GM15510 (cell line): Measurements from ENCODE around the gene CHRD.
A peak's percentile ranks its signal among the peaks of the same experiment; 100 is the strongest.

Source experiments
- POLR2A ChIP-seq: IDR thresholded peaks from 3 replicates; pipeline ENCODE4 v1.6.1; 2011; ENCODE audit warnings: borderline replicate concordance; ENCODE audit not compliant: insufficient read length; ENCODE audit errors: extremely low read depth

CHRD gene

DNA sequence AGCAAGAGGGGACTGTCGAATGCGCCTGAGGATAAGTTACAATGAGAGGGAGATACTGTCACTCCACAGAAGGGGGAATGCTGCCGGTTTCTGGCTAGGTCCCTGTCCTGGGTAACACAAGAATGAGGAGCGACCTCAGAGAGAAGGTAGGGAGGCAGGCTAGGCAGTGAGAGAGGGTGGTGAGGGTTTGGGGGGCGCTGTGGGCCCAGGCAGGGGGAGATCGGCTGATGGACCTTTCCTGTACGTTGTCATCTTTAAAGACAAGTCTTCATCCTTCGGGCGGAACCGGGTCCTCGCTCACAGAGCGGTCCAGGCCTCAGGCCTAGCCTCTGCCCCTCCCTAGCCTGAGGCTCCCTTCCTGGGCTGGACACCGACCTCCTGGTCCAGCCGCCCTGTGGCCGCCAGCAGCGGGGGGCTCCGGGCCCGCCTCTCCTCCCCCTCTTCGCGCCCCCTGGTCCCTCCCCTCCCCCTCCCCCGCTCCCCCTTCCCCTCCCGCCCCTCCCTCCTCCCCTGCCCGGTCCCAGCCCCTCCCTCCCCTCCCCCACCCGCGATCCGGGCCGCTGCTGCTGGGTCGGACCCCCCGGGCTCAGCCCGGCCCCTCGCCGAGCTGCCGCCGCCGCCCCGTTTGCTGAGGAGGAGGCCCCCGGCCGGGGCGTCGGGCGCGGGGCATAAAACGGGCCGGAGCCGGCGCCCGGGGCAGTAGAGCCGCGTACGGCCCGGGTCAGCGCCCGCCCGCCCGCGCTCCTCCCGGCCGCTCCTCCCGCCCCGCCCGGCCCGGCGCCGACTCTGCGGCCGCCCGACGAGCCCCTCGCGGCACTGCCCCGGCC, at the start of gene CHRD:
CHRD (plus strand) TSS at position 697 of the 827 bp plus-strand sequence. CDS start 265 bp downstream, outside the sequence.
- TF ChIP-seq POLR2A, result no peak

DNA sequence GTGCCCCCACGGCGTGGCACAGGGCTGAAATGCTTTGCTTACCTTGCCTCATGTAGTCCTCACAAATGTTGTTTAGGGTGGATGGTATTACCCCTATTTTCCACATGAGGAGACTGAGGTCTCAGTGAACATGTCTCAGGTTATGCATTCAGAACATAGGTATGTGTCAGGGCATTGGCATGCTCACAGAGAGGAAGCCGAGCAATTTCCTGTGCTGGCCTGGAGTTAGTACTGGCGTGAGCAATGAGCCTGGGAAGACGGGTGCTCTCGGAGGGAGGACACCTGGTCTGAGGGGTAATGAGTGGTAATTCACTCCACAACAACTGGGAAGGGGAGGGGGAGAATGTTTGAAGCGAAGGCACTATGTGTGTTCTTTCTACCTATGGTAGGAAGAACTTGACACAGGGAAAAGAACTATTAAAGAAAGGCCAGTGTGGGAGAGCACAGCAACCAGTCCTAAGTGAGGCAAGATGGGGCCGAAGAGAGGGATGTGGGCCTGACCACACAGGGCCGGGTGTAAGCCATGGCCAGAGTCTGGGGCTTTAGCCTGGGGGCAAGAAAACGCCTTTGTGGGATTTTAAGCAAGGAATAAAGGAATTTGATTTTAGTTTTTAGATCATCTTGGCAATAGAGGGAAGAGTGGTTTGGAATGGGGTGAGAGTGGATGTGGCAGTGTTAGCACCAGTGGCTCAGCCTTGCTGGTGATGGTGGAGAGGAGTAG, 47.3 kb upstream of the CHRD start:
- no peak for TF ChIP-seq POLR2A

DNA sequence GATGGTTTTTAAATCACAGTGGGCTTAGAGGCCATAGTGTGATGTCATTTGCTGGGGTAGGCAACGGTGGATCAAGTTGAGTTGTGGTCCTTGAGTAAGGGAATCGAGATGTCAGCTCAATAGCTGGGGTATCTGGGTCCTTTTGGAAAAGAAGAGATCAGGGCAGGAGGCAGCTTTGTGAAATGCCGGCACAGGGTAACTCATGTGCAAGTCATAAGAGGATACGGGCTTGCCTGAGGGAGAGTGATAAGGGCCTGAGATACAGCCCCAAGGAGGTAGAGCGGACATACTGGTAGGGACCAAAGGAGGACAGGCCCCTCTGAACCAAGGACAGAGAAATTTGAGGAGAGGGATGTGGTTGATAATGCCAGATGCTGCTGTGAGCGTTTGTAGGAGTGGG, 46.7 kb upstream of the CHRD start:
- no peak for TF ChIP-seq POLR2A

DNA sequence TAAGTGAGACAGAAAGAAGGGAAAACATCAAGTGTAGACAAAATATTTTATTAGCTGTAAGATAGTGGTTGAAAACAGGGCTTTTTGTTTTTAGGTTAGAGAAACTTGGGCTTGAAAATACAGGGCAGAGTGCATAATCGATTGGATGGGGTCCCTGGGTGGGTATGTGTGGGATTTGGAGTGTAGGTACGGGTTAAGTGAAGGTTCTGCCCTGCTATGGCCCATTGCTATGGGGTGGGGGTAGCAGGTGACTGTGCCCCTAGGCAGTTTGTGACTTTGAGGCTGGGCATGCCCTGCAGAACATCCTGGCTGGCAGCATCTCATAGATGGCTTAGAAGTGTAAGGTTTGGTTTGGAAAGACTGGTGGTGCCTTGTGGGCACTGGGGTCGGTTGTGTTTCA, 46.2 kb upstream of the CHRD start:
- TF ChIP-seq POLR2A, result no peak

DNA sequence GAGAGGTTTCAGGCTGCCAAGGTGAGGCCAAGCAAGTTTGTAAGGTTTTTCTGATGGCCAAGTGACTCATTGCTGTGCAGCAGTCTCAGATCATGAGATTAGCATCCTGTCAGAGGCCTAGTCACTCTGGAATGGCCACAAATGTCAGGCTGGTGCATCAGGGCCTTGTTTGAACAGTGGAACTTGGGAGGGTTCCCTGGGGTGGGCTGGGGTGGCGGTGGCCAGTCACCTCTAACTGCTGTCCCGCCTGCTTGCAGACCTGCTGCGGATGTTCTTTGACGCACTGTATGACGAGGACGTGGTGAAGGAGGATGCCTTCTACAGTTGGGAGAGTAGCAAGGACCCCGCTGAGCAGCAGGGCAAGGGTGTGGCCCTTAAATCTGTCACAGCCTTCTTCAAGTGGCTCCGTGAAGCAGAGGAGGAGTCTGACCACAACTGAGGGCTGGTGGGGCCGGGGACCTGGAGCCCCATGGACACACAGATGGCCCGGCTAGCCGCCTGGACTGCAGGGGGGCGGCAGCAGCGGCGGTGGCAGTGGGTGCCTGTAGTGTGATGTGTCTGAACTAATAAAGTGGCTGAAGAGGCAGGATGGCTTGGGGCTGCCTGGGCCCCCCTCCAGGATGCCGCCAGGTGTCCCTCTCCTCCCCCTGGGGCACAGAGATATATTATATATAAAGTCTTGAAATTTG, 45.2 kb upstream of the CHRD start:
- no peak for TF ChIP-seq POLR2A

DNA sequence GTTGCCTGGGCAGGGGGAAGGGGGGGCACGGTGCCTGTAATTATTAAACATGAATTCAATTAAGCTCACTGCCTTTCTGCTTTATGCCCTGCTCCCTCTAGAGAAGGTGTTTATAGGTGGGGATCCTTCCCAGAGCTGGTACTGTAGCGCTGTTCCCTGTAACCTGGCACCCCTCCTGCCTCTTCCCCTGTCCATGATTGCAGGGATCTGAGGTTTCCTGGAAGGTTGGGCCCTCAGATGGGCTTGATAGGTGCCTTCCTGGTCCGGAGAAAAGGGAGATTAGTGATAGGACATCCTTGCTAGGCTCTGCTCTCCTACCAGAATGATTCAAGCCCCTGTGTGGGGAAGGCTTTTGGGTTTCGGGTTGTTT, 44.6 kb upstream of the CHRD start:
- no peak for TF ChIP-seq POLR2A

DNA sequence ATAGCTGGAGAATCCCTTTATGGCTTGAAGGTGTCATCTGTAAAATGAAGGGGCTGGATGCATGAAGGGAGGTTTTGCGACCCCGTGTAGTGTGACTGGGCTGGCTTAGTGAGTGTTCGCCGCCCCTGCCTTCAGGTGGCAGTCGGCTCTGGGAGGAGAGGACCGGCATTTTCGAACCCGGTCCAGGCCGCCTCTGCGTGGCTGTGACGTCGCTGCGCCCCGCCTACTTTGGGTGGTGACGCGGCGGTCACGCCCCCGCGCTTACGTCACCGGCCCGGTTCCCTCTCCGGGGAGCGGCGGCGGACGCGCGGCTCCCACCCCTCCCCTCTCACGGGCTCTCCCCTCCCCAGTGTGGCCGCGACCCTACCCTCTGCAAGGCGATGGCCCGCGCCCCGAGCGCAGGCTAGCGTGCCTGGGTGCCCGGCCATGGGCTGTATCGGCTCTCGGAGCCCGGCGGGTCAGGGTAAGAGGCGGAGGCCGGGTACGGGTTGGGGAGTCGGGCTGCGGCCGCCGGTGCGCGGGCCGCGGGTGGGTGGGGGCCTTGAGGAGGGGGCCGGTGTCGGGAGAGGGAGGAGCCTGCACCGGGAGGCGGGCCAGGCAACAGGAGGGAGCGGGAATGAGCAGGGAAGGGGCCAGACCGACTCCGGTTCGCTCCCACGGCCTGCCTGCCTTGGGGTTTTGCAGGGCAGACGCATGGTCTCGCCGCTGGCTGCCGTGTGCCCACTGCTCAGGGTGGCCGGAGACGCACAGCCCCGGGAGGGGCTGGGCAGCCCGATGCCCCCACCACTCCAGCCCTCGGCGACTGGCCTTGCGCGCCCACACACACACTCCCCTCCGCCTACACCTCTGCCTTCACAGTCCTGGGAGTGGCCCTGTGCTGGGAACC, 44.0 kb upstream of the CHRD start:
- TF ChIP-seq POLR2A, result peak; percentile 50

DNA sequence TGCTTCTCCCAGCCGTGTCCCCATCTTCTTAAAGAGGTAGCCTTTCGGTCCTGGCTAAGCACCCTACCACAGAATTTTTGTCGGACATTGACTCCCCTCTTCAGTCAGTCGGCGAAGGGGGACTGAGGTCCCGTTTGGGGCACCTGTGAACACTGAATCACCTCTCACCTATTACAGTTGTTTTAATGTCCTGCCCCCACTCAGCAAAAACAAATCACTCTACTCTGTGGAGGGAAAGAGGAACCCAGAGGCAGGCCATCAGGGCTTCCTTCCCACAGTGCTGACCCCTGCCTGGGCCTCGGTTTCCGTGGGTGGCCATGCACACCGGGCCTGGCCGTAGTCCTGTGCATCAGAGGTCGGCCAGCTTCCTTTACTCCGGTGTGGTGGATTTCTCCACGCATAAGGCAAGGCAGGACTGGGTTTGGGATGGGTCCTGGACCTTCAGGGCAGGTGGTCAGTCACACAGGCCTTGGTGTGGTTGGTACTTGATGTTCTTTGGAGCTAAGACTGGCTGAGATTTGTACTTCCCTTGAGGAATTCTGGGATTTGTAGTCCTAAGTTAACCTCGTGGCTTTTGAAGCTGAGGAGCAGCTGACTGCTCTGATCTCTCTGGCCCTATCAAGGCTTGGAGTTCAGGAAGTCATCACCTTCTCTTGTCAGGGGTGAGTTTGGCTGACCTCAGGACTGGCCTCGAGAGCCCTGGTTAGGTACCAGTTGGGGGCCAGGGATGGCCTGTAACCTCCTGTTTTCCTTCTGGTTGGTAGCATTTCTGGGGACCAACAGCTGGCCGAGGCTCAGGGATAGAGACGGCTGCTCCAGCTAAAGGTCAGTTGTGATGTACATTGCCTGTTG, 43.1 kb upstream of the CHRD start:
- TF ChIP-seq POLR2A, result no peak

DNA sequence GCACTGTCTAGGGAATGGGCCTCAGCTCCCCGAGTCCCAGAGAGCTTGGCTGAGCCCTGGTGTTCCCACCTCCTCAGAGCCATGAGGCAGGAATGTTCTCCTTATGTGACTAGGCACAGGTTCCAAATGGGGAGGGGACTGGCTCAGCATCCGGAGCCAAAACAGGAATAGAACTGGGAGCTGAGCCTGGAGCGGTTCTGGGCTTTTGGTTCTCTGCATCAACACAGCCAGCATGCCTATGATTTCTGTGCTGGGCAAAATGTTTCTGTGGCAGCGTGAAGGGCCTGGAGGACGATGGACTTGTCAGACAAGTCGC, 42.5 kb upstream of the CHRD start, which contains the start of gene FAM131A:
FAM131A (plus strand) TSS at position 202 of the 316 bp plus-strand sequence; CDS start at position 233, 31 bp downstream.
- no peak for TF ChIP-seq POLR2A

DNA sequence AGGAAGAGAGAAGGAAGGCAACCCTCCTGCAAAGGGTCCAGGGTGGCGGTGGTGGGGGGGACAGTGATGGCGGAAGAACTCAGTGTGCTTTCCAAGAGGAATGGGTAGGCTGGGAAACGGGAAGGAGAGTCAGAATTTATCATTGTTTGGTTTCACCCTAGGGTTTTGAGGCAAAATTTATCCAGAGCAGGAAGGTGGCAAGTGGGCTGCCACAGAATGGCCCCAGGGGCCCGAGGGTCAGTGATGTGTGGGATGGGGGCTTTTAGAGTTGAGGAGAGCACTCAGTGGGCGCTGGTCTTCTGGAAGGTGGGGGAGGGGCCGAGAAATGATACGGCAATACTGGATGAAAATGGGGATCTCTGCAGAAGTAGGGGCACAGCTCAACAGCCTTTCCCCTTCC, 41.9 kb upstream of the CHRD start:
- TF ChIP-seq POLR2A, result no peak

DNA sequence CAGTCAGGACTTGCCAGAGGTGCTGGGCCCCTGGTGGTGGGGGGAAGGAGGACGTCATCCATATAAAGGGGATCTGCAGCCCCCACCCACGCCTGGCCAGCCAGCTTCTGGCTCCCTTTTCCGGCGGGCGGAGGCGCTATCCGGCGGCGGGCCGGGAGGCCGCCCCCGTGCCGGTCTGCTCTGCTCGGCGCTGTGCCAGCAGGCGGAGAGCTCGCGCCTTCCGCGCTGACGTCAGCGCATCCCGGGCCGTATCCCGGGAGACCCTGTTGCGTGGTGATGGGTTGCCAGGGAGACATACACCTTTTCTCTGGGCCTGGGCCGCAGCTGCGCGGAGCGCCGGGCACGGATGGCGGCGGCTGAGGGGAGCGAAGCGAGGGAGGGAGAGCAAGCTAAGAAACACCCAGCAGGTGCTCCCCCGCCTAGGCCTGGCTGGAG, 41.3 kb upstream of the CHRD start:
- TF ChIP-seq POLR2A, result no peak

DNA sequence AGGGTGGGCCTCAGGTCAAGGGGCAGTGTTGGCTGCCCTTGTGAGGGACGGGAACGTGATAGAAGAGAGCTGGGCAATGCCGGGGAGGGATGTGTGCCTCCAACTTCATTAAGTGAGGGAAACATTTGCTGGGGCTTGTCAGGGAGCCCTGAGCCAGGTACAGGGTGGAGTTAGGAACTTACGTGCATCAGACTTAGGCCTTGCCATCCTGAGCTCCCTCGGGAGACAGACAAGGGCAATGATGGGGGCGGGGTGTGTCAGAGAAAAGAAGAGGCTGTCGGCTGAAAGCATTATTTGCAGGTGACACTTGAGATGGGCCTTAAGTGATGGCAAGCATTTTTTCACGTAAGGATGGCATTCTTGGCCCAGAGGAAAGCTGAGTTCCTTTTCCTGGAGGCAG, 40.9 kb upstream of the CHRD start:
- no peak for TF ChIP-seq POLR2A

DNA sequence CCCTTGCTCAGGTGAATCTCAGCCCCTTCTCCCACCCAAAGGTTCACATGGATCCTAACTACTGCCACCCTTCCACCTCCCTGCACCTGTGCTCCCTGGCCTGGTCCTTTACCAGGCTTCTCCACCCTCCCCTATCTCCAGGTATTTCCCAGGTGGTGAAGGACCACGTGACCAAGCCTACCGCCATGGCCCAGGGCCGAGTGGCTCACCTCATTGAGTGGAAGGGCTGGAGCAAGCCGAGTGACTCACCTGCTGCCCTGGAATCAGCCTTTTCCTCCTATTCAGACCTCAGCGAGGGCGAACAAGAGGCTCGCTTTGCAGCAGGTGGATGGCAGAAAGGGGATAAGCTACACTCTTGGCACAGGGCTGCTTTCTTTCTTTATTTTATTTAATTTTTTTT, 37.9 kb upstream of the CHRD start:
- no peak for TF ChIP-seq POLR2A
